ENCODE data around the gene COPS7B. TPM values are rescaled to one million over a fixed set of nuclear protein-coding genes. Genes with fewer than 3 reads are reported as not detected.

COPS7B gene
- total RNA-seq, 1 donor: 15.4 TPM

- peak; percentile 73 for DNase-seq (ENCODE audit: low read depth)
- H3K4me3 ChIP-seq (ENCODE audit: low read depth, low read length): no peak overlapping the region
- no peak for TF ChIP-seq CTCF (IDR thresholded peaks at IDR 0.05; ENCODE audit: insufficient read depth, low read length)
Measured at GRCh38 chr2:231810905-231811304, 24.7 kb downstream of the COPS7B start.

GRCh38 chr2:231816327-231817026, 30.2 kb downstream of the COPS7B start:
- no peak overlapping the region for H3K4me3 ChIP-seq (ENCODE audit: low read depth, low read length)
- no peak for DNase-seq (ENCODE audit: low read depth)
- no peak for TF ChIP-seq CTCF (IDR thresholded peaks at IDR 0.05; ENCODE audit: insufficient read depth, low read length)

- H3K4me3 ChIP-seq (ENCODE audit: low read depth, low read length): no peak overlapping the region
- TF ChIP-seq CTCF (IDR thresholded peaks at IDR 0.05; ENCODE audit: insufficient read depth, low read length): no peak
- DNase-seq (ENCODE audit: low read depth): no peak
Measured at GRCh38 chr2:231819447-231820042, 33.3 kb downstream of the COPS7B start.

- no peak for DNase-seq (ENCODE audit: low read depth)
- TF ChIP-seq CTCF (IDR thresholded peaks at IDR 0.05; ENCODE audit: insufficient read depth, low read length): no peak
Measured at GRCh38 chr2:231820786-231821303, 34.6 kb downstream of the COPS7B start.

GRCh38 chr2:231821908-231822307, 35.7 kb downstream of the COPS7B start:
- H3K4me3 ChIP-seq (ENCODE audit: low read depth, low read length): no peak overlapping the region
- DNase-seq (ENCODE audit: low read depth): no peak
- no peak for TF ChIP-seq CTCF (IDR thresholded peaks at IDR 0.05; ENCODE audit: insufficient read depth, low read length)

More at GRCh38 chr2:231820786-231821303, 34.6 kb downstream of the COPS7B start:
- H3K4me3 ChIP-seq (ENCODE audit: low read depth, low read length): no peak overlapping the region

- no peak for TF ChIP-seq CTCF (IDR thresholded peaks at IDR 0.05; ENCODE audit: insufficient read depth, low read length)
- DNase-seq (ENCODE audit: low read depth): no peak
- H3K4me3 ChIP-seq (ENCODE audit: low read depth, low read length): no peak overlapping the region
Measured at GRCh38 chr2:231853105-231853504, 66.9 kb downstream of the COPS7B start.

Measured in fibroblast of the aortic adventitia (primary cell).